H1 (cell line): Measurements from ENCODE around the gene RIPK4.

Source experiments
- BACH1 ChIP-seq: IDR thresholded peaks from 2 replicates; pipeline ENCODE4 v1.6.1; 2012; ENCODE audit warnings: low read length, improper control_type of control experiment
- GTF2F1 ChIP-seq: IDR thresholded peaks from 2 replicates; pipeline ENCODE4 v1.6.1; 2012; ENCODE audit warnings: low read depth, low read length, improper control_type of control experiment, borderline replicate concordance
- JUN ChIP-seq: IDR thresholded peaks from 2 replicates; pipeline ENCODE4 v1.6.1; 2011; ENCODE audit warnings: low read depth, mild to moderate bottlenecking, improper control_type of control experiment, low read length
- MAFK ChIP-seq: IDR thresholded peaks from 2 replicates; pipeline ENCODE4 v1.6.1; 2012; ENCODE audit warnings: low read depth, mild to moderate bottlenecking, improper control_type of control experiment, low read length
- POLR2A ChIP-seq, 2 experiments: IDR thresholded peaks; 1 replicate in 1 of 2; 2 replicates in 1 of 2; pipeline ENCODE4 v1.6.1; 2011; ENCODE audit warnings: low read depth in 2 of 2, low read length in 2 of 2, mild to moderate bottlenecking in 2 of 2; ENCODE audit errors: control extremely low read depth in 1 of 2
- POLR2AphosphoS5 ChIP-seq: IDR thresholded peaks from 2 replicates; pipeline ENCODE4 v1.6.1; 2011; ENCODE audit warnings: low read depth, low read length
- RNF2 ChIP-seq: fragments of 200-900, 300-1000 bp; sonication (generic); IDR thresholded peaks from 2 replicates; pipeline ENCODE4 v1.7.1; 2016; ENCODE audit warnings: borderline replicate concordance, low read depth, mild to moderate bottlenecking, antibody characterized with exemption, low read length; ENCODE audit not compliant: poor library complexity, severe bottlenecking; ENCODE audit errors: missing control alignments
- SIX5 ChIP-seq: IDR thresholded peaks from 2 replicates; pipeline ENCODE4 v1.6.1; 2011; ENCODE audit warnings: mild to moderate bottlenecking, low read depth, low read length
- SP4 ChIP-seq: IDR thresholded peaks from 2 replicates; pipeline ENCODE4 v1.6.1; 2012; ENCODE audit warnings: low read length, inconsistent platforms
- TAF1 ChIP-seq: IDR thresholded peaks from 2 replicates; pipeline ENCODE4 v1.6.1; 2011; ENCODE audit warnings: mild to moderate bottlenecking, low read depth, low read length
- TF ChIP-seq, protein P1 (sequence below), 3 experiments: IDR thresholded peaks; 1 replicate in 2 of 3; 2 replicates in 1 of 3; pipeline versions ENCODE4 v1.5.1 to v1.6.1; 2011; ENCODE audit warnings: low read length in 3 of 3, mild to moderate bottlenecking in 3 of 3, inconsistent platforms in 2 of 3, low read depth in 1 of 3, moderate library complexity in 1 of 3; ENCODE audit not compliant: insufficient read depth in 1 of 3; ENCODE audit errors: control extremely low read depth in 1 of 3
- TF ChIP-seq, protein P2 (sequence below): IDR thresholded peaks from 2 replicates; pipeline ENCODE4 v1.6.1; 2012; ENCODE audit warnings: inconsistent platforms
- TF ChIP-seq, protein P3 (sequence below): IDR thresholded peaks from 2 replicates; pipeline ENCODE4 v1.6.1; 2012; ENCODE audit warnings: inconsistent platforms

DNA sequence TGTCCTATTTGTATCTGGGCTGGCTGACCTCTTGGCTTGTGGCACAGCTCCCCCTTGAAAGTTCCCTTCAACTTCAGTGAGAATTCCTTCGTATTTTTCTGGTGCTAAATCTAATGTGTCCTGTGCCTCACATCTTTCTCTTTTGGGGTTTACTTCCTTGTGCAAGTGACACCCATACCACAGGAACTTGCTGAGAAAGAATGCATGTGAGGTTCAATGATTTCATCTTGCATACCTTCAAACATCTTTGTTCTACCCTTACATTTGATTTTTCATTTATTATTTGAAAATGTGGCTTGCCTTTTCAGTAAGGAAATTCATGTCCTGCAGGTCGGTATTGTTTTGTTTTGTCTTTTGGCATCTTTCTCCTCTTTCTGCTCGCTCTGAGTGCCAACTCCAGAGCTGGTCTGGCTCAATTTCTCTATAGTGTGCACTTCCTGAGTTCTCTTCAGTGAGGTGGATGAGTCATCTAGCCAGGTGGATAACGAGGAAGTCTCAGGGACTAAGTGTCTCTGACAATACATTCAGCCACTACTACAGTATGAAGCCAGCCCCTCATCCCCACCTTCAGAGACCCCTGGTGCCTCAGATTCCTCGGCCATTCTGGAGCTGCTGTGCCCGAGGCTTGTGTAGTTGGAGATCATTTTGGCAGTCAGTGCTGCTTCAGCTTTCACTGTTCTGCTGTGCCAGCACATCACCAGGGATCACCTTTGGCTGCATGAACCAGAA, 59.5 kb downstream of the RIPK4 start:
- TF ChIP-seq SIX5, result no peak
- TF ChIP-seq POLR2AphosphoS5, result no peak
- TF ChIP-seq POLR2A (IDR thresholded peaks at IDR 0.05; ENCODE audit: control extremely low read depth in 1 of 2, low read depth in 2 of 2, low read length in 2 of 2), result no peak
- TF ChIP-seq, protein P1, sequence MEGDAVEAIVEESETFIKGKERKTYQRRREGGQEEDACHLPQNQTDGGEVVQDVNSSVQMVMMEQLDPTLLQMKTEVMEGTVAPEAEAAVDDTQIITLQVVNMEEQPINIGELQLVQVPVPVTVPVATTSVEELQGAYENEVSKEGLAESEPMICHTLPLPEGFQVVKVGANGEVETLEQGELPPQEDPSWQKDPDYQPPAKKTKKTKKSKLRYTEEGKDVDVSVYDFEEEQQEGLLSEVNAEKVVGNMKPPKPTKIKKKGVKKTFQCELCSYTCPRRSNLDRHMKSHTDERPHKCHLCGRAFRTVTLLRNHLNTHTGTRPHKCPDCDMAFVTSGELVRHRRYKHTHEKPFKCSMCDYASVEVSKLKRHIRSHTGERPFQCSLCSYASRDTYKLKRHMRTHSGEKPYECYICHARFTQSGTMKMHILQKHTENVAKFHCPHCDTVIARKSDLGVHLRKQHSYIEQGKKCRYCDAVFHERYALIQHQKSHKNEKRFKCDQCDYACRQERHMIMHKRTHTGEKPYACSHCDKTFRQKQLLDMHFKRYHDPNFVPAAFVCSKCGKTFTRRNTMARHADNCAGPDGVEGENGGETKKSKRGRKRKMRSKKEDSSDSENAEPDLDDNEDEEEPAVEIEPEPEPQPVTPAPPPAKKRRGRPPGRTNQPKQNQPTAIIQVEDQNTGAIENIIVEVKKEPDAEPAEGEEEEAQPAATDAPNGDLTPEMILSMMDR (IDR thresholded peaks at IDR 0.05; ENCODE audit: control extremely low read depth in 1 of 3, insufficient read depth in 1 of 3, low read depth in 1 of 3, low read length in 3 of 3), result no peak
- TF ChIP-seq RNF2, result no peak
- TF ChIP-seq TAF1, result no peak
- TF ChIP-seq, protein P2, sequence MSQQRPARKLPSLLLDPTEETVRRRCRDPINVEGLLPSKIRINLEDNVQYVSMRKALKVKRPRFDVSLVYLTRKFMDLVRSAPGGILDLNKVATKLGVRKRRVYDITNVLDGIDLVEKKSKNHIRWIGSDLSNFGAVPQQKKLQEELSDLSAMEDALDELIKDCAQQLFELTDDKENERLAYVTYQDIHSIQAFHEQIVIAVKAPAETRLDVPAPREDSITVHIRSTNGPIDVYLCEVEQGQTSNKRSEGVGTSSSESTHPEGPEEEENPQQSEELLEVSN, result no peak
- TF ChIP-seq BACH1, result no peak
- no peak for TF ChIP-seq MAFK
- TF ChIP-seq JUN, result no peak
- no peak for TF ChIP-seq GTF2F1
- TF ChIP-seq, protein P3, sequence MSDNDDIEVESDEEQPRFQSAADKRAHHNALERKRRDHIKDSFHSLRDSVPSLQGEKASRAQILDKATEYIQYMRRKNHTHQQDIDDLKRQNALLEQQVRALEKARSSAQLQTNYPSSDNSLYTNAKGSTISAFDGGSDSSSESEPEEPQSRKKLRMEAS, result no peak
- TF ChIP-seq SP4, result no peak
